ENCODE measurements around the gene A2M. TPM values are rescaled to one million over a fixed set of nuclear protein-coding genes. Genes with fewer than 3 reads are reported as not detected.

The A2M gene
- total and polyA plus RNA-seq, 2 of the 13 experiments (the other 11 are each of a cell fraction or from before 2014, with no cell fraction given) = 2,807 to 6,551 TPM

DNA sequence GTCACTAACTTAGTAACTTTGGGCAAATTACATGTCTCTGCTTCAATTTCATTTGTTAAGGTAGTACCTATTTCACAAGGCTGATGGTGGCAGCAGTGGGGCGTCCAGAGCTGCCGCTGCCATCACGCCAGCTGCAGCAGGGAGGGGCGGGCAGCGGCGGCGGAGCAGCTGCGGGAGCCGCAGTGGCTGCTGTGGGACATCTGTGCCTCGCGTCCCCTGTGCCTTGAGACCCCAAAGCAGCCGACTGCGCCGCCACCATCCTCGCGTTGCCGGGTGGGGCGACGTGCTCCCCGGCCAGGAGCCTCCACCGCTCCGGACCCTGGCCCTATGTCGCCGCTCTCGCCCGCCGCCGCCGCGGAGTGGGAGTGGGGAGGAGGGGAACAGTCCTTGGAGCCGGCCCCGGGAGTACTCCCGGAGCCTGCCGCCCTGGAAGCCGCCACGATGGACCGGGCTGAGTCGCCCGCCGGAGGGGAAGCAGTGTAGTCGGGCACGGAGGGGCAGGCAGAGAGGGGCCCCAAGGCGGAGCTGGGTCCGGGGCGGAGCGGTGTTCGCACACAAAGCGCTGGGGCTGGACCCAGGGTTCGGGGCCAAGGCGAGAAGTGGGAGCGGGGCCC lies 51.4 kb downstream of the A2M start (continued):
- TF ChIP-seq, protein P1, sequence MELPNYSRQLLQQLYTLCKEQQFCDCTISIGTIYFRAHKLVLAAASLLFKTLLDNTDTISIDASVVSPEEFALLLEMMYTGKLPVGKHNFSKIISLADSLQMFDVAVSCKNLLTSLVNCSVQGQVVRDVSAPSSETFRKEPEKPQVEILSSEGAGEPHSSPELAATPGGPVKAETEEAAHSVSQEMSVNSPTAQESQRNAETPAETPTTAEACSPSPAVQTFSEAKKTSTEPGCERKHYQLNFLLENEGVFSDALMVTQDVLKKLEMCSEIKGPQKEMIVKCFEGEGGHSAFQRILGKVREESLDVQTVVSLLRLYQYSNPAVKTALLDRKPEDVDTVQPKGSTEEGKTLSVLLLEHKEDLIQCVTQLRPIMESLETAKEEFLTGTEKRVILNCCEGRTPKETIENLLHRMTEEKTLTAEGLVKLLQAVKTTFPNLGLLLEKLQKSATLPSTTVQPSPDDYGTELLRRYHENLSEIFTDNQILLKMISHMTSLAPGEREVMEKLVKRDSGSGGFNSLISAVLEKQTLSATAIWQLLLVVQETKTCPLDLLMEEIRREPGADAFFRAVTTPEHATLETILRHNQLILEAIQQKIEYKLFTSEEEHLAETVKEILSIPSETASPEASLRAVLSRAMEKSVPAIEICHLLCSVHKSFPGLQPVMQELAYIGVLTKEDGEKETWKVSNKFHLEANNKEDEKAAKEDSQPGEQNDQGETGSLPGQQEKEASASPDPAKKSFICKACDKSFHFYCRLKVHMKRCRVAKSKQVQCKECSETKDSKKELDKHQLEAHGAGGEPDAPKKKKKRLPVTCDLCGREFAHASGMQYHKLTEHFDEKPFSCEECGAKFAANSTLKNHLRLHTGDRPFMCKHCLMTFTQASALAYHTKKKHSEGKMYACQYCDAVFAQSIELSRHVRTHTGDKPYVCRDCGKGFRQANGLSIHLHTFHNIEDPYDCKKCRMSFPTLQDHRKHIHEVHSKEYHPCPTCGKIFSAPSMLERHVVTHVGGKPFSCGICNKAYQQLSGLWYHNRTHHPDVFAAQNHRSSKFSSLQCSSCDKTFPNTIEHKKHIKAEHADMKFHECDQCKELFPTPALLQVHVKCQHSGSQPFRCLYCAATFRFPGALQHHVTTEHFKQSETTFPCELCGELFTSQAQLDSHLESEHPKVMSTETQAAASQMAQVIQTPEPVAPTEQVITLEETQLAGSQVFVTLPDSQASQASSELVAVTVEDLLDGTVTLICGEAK (IDR thresholded peaks at IDR 0.05) = no peak
- TF ChIP-seq, protein P1 (CRISPR knock-in tag; IDR thresholded peaks at IDR 0.05) = 0 out of 2 replicates have a peak, but pooled peaks have one; percentile 56
- no peak for TF ChIP-seq ARID2 (CRISPR knock-in tag; IDR thresholded peaks at IDR 0.05; ENCODE audit: borderline replicate concordance)
- TF ChIP-seq SKI (IDR thresholded peaks at IDR 0.05; ENCODE audit: partially characterized antibody) = no peak
- TF ChIP-seq ZXDC (CRISPR knock-in tag; IDR thresholded peaks at IDR 0.05) = no peak; the same call in 1 of the 2 replicates
- no peak for TF ChIP-seq SOX5 (CRISPR knock-in tag; IDR thresholded peaks at IDR 0.05; ENCODE audit: borderline replicate concordance)
- TF ChIP-seq, protein P2, sequence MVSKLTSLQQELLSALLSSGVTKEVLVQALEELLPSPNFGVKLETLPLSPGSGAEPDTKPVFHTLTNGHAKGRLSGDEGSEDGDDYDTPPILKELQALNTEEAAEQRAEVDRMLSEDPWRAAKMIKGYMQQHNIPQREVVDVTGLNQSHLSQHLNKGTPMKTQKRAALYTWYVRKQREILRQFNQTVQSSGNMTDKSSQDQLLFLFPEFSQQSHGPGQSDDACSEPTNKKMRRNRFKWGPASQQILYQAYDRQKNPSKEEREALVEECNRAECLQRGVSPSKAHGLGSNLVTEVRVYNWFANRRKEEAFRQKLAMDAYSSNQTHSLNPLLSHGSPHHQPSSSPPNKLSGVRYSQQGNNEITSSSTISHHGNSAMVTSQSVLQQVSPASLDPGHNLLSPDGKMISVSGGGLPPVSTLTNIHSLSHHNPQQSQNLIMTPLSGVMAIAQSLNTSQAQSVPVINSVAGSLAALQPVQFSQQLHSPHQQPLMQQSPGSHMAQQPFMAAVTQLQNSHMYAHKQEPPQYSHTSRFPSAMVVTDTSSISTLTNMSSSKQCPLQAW (CRISPR knock-in tag; IDR thresholded peaks at IDR 0.05) = peak; percentile 69; the same call in 1 of the 2 replicates
- no peak for TF ChIP-seq CBX1 (IDR thresholded peaks at IDR 0.05; ENCODE audit: low read depth)
- TF ChIP-seq MTF2 (CRISPR knock-in tag; IDR thresholded peaks at IDR 0.05; ENCODE audit: borderline replicate concordance) = no peak
- no peak for TF ChIP-seq KDM6A (CRISPR knock-in tag; IDR thresholded peaks at IDR 0.05; ENCODE audit: low read depth)
- TF ChIP-seq ZNF737 (CRISPR knock-in tag; IDR thresholded peaks at IDR 0.05; ENCODE audit: borderline replicate concordance) = no peak
- no peak for TF ChIP-seq ZNF512B (CRISPR knock-in tag; IDR thresholded peaks at IDR 0.05; ENCODE audit: borderline replicate concordance)
- TF ChIP-seq ZFP1 (CRISPR knock-in tag; IDR thresholded peaks at IDR 0.05) = no peak

All from HepG2 (cell line).